CD14-positive monocyte (primary cell): ENCODE results near the gene FANCI. TPM values are rescaled to one million over a fixed set of nuclear protein-coding genes. Genes with fewer than 3 reads are reported as not detected.

Experiments
- DNase-seq, 3 donors: peaks; one replicate each; pipeline ENCODE4 v3.0.0-alpha.2; 2011 to 2022
- H2AFZ ChIP-seq: 2 replicates; pipeline ENCODE4 v1.6.0; 2012; ENCODE audit warnings: mild to moderate bottlenecking, low read depth, low read length, inconsistent platforms; ENCODE audit not compliant: insufficient read depth, poor library complexity, severe bottlenecking
- H3K27ac ChIP-seq, 2 donors: 1 replicate in 1 of 2; 2 replicates in 1 of 2; pipeline ENCODE4 v1.5.1; 2012 to 2013; ENCODE audit warnings: low read length in 2 of 2, control low read depth in 1 of 2, inconsistent platforms in 1 of 2, low read depth in 1 of 2, mild to moderate bottlenecking in 1 of 2
- H3K27me3 ChIP-seq, 2 donors: one replicate each; pipeline versions ENCODE4 v1.6.0 to v1.6.1; 2011 to 2013; ENCODE audit warnings: low read length in 2 of 2; ENCODE audit not compliant: control insufficient read depth in 2 of 2, insufficient read depth in 2 of 2
- H3K36me3 ChIP-seq, 2 donors: replicated peaks in 1 of 2; 1 replicate in 1 of 2; 2 replicates in 1 of 2; pipeline versions ENCODE4 v1.5.1 to v1.6.1; 2012 to 2013; ENCODE audit warnings: low read length in 2 of 2, control low read depth in 1 of 2, inconsistent platforms in 1 of 2, mild to moderate bottlenecking in 1 of 2; ENCODE audit not compliant: insufficient read depth in 2 of 2, control insufficient read depth in 1 of 2
- H3K4me1 ChIP-seq, 2 donors: 1 replicate in 1 of 2; 2 replicates in 1 of 2; pipeline versions ENCODE4 v1.5.1 to v1.6.1; 2012 to 2013; ENCODE audit warnings: low read length in 2 of 2, control low read depth in 1 of 2, inconsistent platforms in 1 of 2, mild to moderate bottlenecking in 1 of 2, moderate library complexity in 1 of 2; ENCODE audit not compliant: insufficient read depth in 2 of 2, control insufficient read depth in 1 of 2
- H3K4me2 ChIP-seq: replicated peaks from 2 replicates; pipeline ENCODE3; 2012; ENCODE audit warnings: low read length, moderate library complexity, mild to moderate bottlenecking; ENCODE audit not compliant: poor library complexity, severe bottlenecking; ENCODE audit errors: extremely low read depth
- H3K4me3 ChIP-seq, 3 experiments: fragments of 200-600 bp in 1 of 3; sonication (generic) in 1 of 3; replicated peaks in 1 of 3; 1 replicate in 2 of 3; 2 replicates in 1 of 3; pipeline ENCODE4 v1.5.1; 2011 to 2013; ENCODE audit warnings: low read length in 3 of 3, mild to moderate bottlenecking in 3 of 3, control low read depth in 2 of 3, low read depth in 2 of 3, inconsistent platforms in 1 of 3, moderate library complexity in 1 of 3
- H3K79me2 ChIP-seq: 2 replicates; pipeline ENCODE4 v1.6.0; 2012; ENCODE audit warnings: mild to moderate bottlenecking, control low read depth, inconsistent platforms, low read length, moderate library complexity; ENCODE audit not compliant: insufficient read depth
- H3K9ac ChIP-seq: 2 replicates; pipeline ENCODE4 v1.6.0; 2017; ENCODE audit warnings: low read length, mild to moderate bottlenecking; ENCODE audit not compliant: insufficient read depth, poor library complexity, severe bottlenecking
- H3K9me3 ChIP-seq, 2 donors: replicated peaks in 1 of 2; 1 replicate in 1 of 2; 2 replicates in 1 of 2; pipeline versions ENCODE4 v1.5.1 to v1.6.1; 2012 to 2013; ENCODE audit warnings: low read length in 2 of 2, control low read depth in 1 of 2; ENCODE audit not compliant: control insufficient read depth in 1 of 2, insufficient read depth in 1 of 2
- H4K20me1 ChIP-seq: 2 replicates; pipeline ENCODE4 v1.6.0; 2012; ENCODE audit warnings: mild to moderate bottlenecking, low read length, control low read depth, moderate library complexity; ENCODE audit not compliant: insufficient read depth
- H3K27ac Mint-ChIP-seq, 7 donors: one replicate each; pipeline ENCODE4 v1.8.0; 2020; ENCODE audit warnings: mild to moderate bottlenecking in 7 of 7, mixed read lengths in 7 of 7, moderate library complexity in 6 of 7, inconsistent platforms in 2 of 7
- H3K27me3 Mint-ChIP-seq, 3 donors: one replicate each; pipeline ENCODE4 v1.8.0; 2021 to 2022; ENCODE audit warnings: low read depth in 3 of 3, mild to moderate bottlenecking in 3 of 3, mixed read lengths in 3 of 3, moderate library complexity in 3 of 3, inconsistent platforms in 1 of 3
- H3K36me3 Mint-ChIP-seq, 2 donors: one replicate each; pipeline ENCODE4 v1.8.0; 2020; ENCODE audit warnings: mixed read lengths in 2 of 2, inconsistent platforms in 1 of 2, mild to moderate bottlenecking in 1 of 2
- H3K4me1 Mint-ChIP-seq: one replicate; pipeline ENCODE4 v1.8.0; 2020; ENCODE audit warnings: mild to moderate bottlenecking, mixed read lengths
- H3K4me3 Mint-ChIP-seq, 2 donors: one replicate each; pipeline ENCODE4 v1.8.0; 2020; ENCODE audit warnings: mild to moderate bottlenecking in 2 of 2, mixed read lengths in 2 of 2, moderate library complexity in 1 of 2
- H3K9me3 Mint-ChIP-seq, 7 donors: one replicate each; pipeline ENCODE4 v1.8.0; 2020 to 2022; ENCODE audit warnings: mixed read lengths in 7 of 7, mild to moderate bottlenecking in 6 of 7, moderate library complexity in 6 of 7, inconsistent platforms in 2 of 7
- CTCF ChIP-seq: fragments of 200-600 bp; IDR thresholded peaks from one replicate; pipeline ENCODE4 v1.8.0; 2022; ENCODE audit warnings: antibody characterized with exemption, mild to moderate bottlenecking
- WGBS: methylation state at CpG from one replicate; pipeline ENCODE4 v1.1.5; 2013; ENCODE audit warnings: missing lambda C conversion rate; ENCODE audit not compliant: insufficient coverage; 5-methylcytosine and 5-hydroxymethylcytosine counted together
- intact Hi-C, 2 donors: fragments of 100-400 bp; cut with micrococcal nuclease; formaldehyde crosslinking; loops; one replicate each; pipeline versions ENCODE4 v1.15.0 to v1.15.1; 2023
- polyA plus RNA-seq, 3 donors: library from polyadenylated mRNA; depleted of rRNA in 1 of 3; unstranded in 2 of 3; stranded (reverse) in 1 of 3; fragments of 300-500 nt in 2 of 3; fragments of >200 nt in 1 of 3; fragmentation: Illumina TruSeq in 2 of 3; gene quantifications; 1 replicate in 2 of 3; 2 replicates in 1 of 3; pipeline ENCODE4 v1.2.3, GENCODE V29; 2012 to 2021

The FANCI gene
- polyA plus RNA-seq, 3 donors: 1.4 to 2.6 (median 1.5) TPM

GRCh38 chr15:89303986-89304385, 60.2 kb downstream of the FANCI start:
- no peak for DNase-seq
- H3K36me3 Mint-ChIP-seq: peaks cover 64 to 86% of the 10 kb centered on the region in 2 donors
- Histone ChIP-seq H3K27ac (no peak overlapping the region), H2AFZ (no peak overlapping the region), H3K79me2 (no peaks in the 10 kb centered on the region), H4K20me1 (no peaks in the 10 kb centered on the region), H3K36me3 (peaks cover 38 to 86% of the 10 kb centered on the region in 2 donors), H3K27me3 (no peaks in the 10 kb centered on the region), H3K4me2 (no peak overlapping the region), H3K9me3 (no peaks in the 10 kb centered on the region), H3K9ac (no peak overlapping the region), H3K4me1 (no peaks in the 10 kb centered on the region), H3K4me3 (no peak overlapping the region)
- H3K4me1 Mint-ChIP-seq: no peaks in the 10 kb centered on the region
- no CpG with 5 or more reads among the region's 2 CpGs for WGBS
- H3K27ac Mint-ChIP-seq: no peak overlapping the region
- TF ChIP-seq CTCF: no peak
- no peak overlapping the region for H3K4me3 Mint-ChIP-seq
- H3K9me3 Mint-ChIP-seq: no peaks in the 10 kb centered on the region
- intact Hi-C loops: no loop called here
- H3K27me3 Mint-ChIP-seq: no peaks in the 10 kb centered on the region

- no peaks in the 10 kb centered on the region for H3K27me3 ChIP-seq
- Mint-ChIP-seq H3K27me3 (no peaks in the 10 kb centered on the region), H3K4me3 (no peak overlapping the region), H3K9me3 (no peaks in the 10 kb centered on the region), H3K36me3 (peaks cover 60 to 81% of the 10 kb centered on the region in 2 donors), H3K27ac (no peak overlapping the region), H3K4me1 (peaks cover 3% of the 10 kb centered on the region)
- intact Hi-C loops: no loop called here
- no peak for DNase-seq
- H2AFZ ChIP-seq: no peak overlapping the region
- H3K9ac ChIP-seq: no peak overlapping the region
- H3K4me1 ChIP-seq: no peaks in the 10 kb centered on the region
- no peak overlapping the region for H3K4me2 ChIP-seq
- no peak for TF ChIP-seq CTCF
- no CpG with 5 or more reads among the region's 3 CpGs for WGBS
- no peak overlapping the region for H3K4me3 ChIP-seq
- no peaks in the 10 kb centered on the region for H3K9me3 ChIP-seq
- H3K36me3 ChIP-seq: peaks cover 38 to 81% of the 10 kb centered on the region in 2 donors
- no peaks in the 10 kb centered on the region for H3K79me2 ChIP-seq
- H4K20me1 ChIP-seq: no peaks in the 10 kb centered on the region
- no peak overlapping the region for H3K27ac ChIP-seq
These were observed 61.6 kb downstream of the FANCI start for GRCh38 chr15:89305395-89305794.
